ENCODE results near the gene ACOD1. TPM values are rescaled to one million over a fixed set of nuclear protein-coding genes. Genes with fewer than 3 reads are reported as not detected.

Gene ACOD1
- polyA plus RNA-seq, 1 of the 3 experiments (the other 2 are of a cell fraction): not detected

DNA sequence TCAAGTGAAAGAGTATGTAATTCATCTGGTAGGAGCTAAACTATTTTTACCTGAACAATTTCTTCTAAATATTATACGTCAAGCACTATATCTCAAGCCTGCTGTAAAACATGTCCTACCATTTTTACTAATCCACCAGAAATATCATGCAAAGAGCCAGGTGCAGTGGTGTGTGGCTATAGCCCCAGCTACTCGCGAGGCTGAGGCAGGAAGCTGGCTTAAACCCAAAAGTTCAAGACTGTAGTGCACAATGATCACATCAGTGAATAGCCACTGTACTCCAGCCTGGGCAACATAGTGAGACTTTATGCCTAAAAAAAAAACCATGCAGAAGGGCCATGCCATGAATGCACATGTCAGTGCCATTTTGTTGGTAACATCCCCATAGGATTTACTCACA is 22.9 kb downstream of the ACOD1 start:
- Histone ChIP-seq H3K27me3 (ENCODE audit: insufficient read depth) (peaks cover 7% of the 10 kb centered on the region; the same call in 1 of the 2 replicates), H3K36me3 (replicated peaks in 1 of 2; ENCODE audit: control insufficient read depth in 1 of 2, insufficient read depth in 2 of 2, low read length in 1 of 2) (no peaks in the 10 kb centered on the region), H4K20me1 (ENCODE audit: insufficient read depth) (no peaks in the 10 kb centered on the region), H3K79me2 (ENCODE audit: insufficient read depth) (no peaks in the 10 kb centered on the region), H3K4me2 (no peak overlapping the region), H3K9ac (no peak overlapping the region), H3K4me3 (ENCODE audit: low read depth in 2 of 2, low read length in 1 of 2) (no peak overlapping the region), H2AFZ (ENCODE audit: low read depth) (no peak overlapping the region), H3K9me3 (no peaks in the 10 kb centered on the region), H3K4me1 (ENCODE audit: control insufficient read depth in 1 of 2, insufficient read depth in 2 of 2, low read depth in 1 of 2, low read length in 1 of 2) (no peaks in the 10 kb centered on the region; a peak in 1 of 4 replicates), H3K27ac (ENCODE audit: low read depth in 2 of 2, low read length in 1 of 2) (no peak overlapping the region), H3F3A (replicated peaks; ENCODE audit: insufficient read depth) (no peaks in the 10 kb centered on the region), H3K9me2 (no peaks in the 10 kb centered on the region)
- TF ChIP-seq NFIC (IDR thresholded peaks at IDR 0.05; ENCODE audit: borderline replicate concordance) (no peak), RFX5 (IDR thresholded peaks at IDR 0.05; ENCODE audit: low read length) (no peak), RAD21 (IDR thresholded peaks at IDR 0.05; ENCODE audit: low read length) (no peak), GABPA (IDR thresholded peaks at IDR 0.05; ENCODE audit: low read depth) (no peak), FOXM1 (IDR thresholded peaks at IDR 0.05; ENCODE audit: low read depth) (no peak), SIN3A (IDR thresholded peaks at IDR 0.05; ENCODE audit: borderline replicate concordance, low read depth, low read length) (no peak), EP300 (IDR thresholded peaks at IDR 0.05; ENCODE audit: borderline replicate concordance in 1 of 2, low read depth in 1 of 2, low read length in 1 of 2) (no peak), TCF12 (IDR thresholded peaks at IDR 0.05) (no peak), MXI1 (IDR thresholded peaks at IDR 0.05; ENCODE audit: low read depth, low read length) (no peak), YY1 (IDR thresholded peaks at IDR 0.05; ENCODE audit: low read depth) (no peak), FOXJ3 (CRISPR knock-in tag; IDR thresholded peaks at IDR 0.05) (no peak), TEAD4 (IDR thresholded peaks at IDR 0.05; ENCODE audit: borderline replicate concordance, insufficient read depth) (no peak), NRF1 (IDR thresholded peaks at IDR 0.05; ENCODE audit: low read depth, low read length) (no peak), FOSL2 (IDR thresholded peaks at IDR 0.05; ENCODE audit: borderline replicate concordance, low read depth) (no peak), RXRA (IDR thresholded peaks at IDR 0.05; ENCODE audit: borderline replicate concordance, low read depth) (no peak), JUND (IDR thresholded peaks at IDR 0.05) (no peak)
- TF ChIP-seq, protein P1, sequence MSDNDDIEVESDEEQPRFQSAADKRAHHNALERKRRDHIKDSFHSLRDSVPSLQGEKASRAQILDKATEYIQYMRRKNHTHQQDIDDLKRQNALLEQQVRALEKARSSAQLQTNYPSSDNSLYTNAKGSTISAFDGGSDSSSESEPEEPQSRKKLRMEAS (IDR thresholded peaks at IDR 0.05; ENCODE audit: low read depth): no peak
- TF ChIP-seq, protein P2, sequence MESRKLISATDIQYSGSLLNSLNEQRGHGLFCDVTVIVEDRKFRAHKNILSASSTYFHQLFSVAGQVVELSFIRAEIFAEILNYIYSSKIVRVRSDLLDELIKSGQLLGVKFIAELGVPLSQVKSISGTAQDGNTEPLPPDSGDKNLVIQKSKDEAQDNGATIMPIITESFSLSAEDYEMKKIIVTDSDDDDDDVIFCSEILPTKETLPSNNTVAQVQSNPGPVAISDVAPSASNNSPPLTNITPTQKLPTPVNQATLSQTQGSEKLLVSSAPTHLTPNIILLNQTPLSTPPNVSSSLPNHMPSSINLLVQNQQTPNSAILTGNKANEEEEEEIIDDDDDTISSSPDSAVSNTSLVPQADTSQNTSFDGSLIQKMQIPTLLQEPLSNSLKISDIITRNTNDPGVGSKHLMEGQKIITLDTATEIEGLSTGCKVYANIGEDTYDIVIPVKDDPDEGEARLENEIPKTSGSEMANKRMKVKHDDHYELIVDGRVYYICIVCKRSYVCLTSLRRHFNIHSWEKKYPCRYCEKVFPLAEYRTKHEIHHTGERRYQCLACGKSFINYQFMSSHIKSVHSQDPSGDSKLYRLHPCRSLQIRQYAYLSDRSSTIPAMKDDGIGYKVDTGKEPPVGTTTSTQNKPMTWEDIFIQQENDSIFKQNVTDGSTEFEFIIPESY (IDR thresholded peaks at IDR 0.05; ENCODE audit: borderline replicate concordance, low read depth): no peak
- TF ChIP-seq, protein P3, sequence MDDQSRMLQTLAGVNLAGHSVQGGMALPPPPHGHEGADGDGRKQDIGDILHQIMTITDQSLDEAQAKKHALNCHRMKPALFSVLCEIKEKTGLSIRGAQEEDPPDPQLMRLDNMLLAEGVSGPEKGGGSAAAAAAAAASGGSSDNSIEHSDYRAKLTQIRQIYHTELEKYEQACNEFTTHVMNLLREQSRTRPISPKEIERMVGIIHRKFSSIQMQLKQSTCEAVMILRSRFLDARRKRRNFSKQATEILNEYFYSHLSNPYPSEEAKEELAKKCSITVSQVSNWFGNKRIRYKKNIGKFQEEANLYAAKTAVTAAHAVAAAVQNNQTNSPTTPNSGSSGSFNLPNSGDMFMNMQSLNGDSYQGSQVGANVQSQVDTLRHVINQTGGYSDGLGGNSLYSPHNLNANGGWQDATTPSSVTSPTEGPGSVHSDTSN (IDR thresholded peaks at IDR 0.05): no peak
- TF ChIP-seq, protein P4, sequence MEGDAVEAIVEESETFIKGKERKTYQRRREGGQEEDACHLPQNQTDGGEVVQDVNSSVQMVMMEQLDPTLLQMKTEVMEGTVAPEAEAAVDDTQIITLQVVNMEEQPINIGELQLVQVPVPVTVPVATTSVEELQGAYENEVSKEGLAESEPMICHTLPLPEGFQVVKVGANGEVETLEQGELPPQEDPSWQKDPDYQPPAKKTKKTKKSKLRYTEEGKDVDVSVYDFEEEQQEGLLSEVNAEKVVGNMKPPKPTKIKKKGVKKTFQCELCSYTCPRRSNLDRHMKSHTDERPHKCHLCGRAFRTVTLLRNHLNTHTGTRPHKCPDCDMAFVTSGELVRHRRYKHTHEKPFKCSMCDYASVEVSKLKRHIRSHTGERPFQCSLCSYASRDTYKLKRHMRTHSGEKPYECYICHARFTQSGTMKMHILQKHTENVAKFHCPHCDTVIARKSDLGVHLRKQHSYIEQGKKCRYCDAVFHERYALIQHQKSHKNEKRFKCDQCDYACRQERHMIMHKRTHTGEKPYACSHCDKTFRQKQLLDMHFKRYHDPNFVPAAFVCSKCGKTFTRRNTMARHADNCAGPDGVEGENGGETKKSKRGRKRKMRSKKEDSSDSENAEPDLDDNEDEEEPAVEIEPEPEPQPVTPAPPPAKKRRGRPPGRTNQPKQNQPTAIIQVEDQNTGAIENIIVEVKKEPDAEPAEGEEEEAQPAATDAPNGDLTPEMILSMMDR (IDR thresholded peaks at IDR 0.05): no peak
- POLR2A ChIA-PET: no interaction called here
- no peak for DNase-seq
- CTCF ChIA-PET: interaction anchor here (1.0 to 5.1 kb wide), 4 partner anchors 8 to 1298 kb away, joined by 3 to 34 read pairs (median 3); no protein-coding TSS in a partner anchor
- 73% methylated on average over 3 of the region's 3 CpGs for WGBS (ENCODE audit: low lambda C conversion rate)
